ENCODE measurements around the gene HLA-DQB1. TPM values are rescaled to one million over a fixed set of nuclear protein-coding genes. Genes with fewer than 3 reads are reported as not detected.

HLA-DQB1 gene
- total and polyA plus RNA-seq, 12 donors: 6.2 to 81.2 (median 15.5) TPM

- Histone ChIP-seq H3K27me3 (peaks cover 0 to 8% (median 0%) of the 10 kb centered on the region in 7 donors), H3K27ac (peak overlapping the region in 3 of 10 donors; percentile 12 to 58 (median 41)), H3K36me3 (no peaks in the 10 kb centered on the region), H3K4me3 (no peak overlapping the region), H3K4me1 (peaks cover 0 to 17% (median 0%) of the 10 kb centered on the region in 9 donors), H3K9me3 (peaks cover 0 to 6% (median 0%) of the 10 kb centered on the region in 11 donors)
- DNase-seq (no peak), ATAC-seq (no peak)
- WGBS, 2 donors: 0% methylated on average over 1 of the region's 3 CpGs
- no peak for TF ChIP-seq CTCF (IDR thresholded peaks at IDR 0.05)
- intact Hi-C loops (cut with DNase I): loop anchor here in 2 of 10 donors (10.0 kb wide), 2 partner anchors 58 to 68 kb away; no protein-coding TSS in a partner anchor
Observed at GRCh38 chr6:32627249-32627648, 39.2 kb downstream of the HLA-DQB1 start.

- H3K36me3 ChIP-seq: no peaks in the 10 kb centered on the region
- H3K27me3 ChIP-seq: peaks cover 0 to 3% (median 0%) of the 10 kb centered on the region in 7 donors
- intact Hi-C loops (cut with DNase I): loop anchor here in 2 of 10 donors (10.0 kb wide), 2 partner anchors 60 to 70 kb away; no protein-coding TSS in a partner anchor
- DNase-seq: no peak
- WGBS, 2 donors: 20 to 24% methylated on average over 5 of the region's 5 CpGs
- ATAC-seq: no peak
- H3K9me3 ChIP-seq: peaks cover 0 to 4% (median 0%) of the 10 kb centered on the region in 11 donors
- H3K4me1 ChIP-seq: peaks cover 0 to 18% (median 0%) of the 10 kb centered on the region in 9 donors
- H3K27ac ChIP-seq: no peak overlapping the region
- no peak for TF ChIP-seq CTCF (IDR thresholded peaks at IDR 0.05)
- no peak overlapping the region for H3K4me3 ChIP-seq
Observed at GRCh38 chr6:32625137-32625536, 41.3 kb downstream of the HLA-DQB1 start.

- no peak overlapping the region for H3K27ac ChIP-seq
- DNase-seq (no peak), ATAC-seq (no peak)
- intact Hi-C loops (cut with DNase I): loop anchor here in 3 of 10 donors (5.0 to 10.0 kb wide), 3 partner anchors 60 to 78 kb away; no protein-coding TSS in a partner anchor
- H3K9me3 ChIP-seq: no peaks in the 10 kb centered on the region
- H3K27me3 ChIP-seq: no peaks in the 10 kb centered on the region
- H3K36me3 ChIP-seq: no peaks in the 10 kb centered on the region
- H3K4me3 ChIP-seq: no peak overlapping the region
- H3K4me1 ChIP-seq: peaks cover 0 to 18% (median 0%) of the 10 kb centered on the region in 9 donors
- WGBS, 2 donors: 0% methylated on average over 1 of the region's 3 CpGs
- no peak for TF ChIP-seq CTCF (IDR thresholded peaks at IDR 0.05)
Observed at GRCh38 chr6:32624565-32624964, 41.9 kb downstream of the HLA-DQB1 start.

- TF ChIP-seq CTCF (IDR thresholded peaks at IDR 0.05): no peak
- ATAC-seq (peak in 2 of 8 donors; percentile 33 to 37), DNase-seq (no peak)
- intact Hi-C loops (cut with DNase I): loop anchor here in 4 of 10 donors (2.0 to 10.0 kb wide), 4 partner anchors 61 to 79 kb away; no protein-coding TSS in a partner anchor
- peak overlapping the region in 1 of 10 donors; percentile 73 for H3K27ac ChIP-seq
- peaks cover 0 to 18% (median 0%) of the 10 kb centered on the region in 9 donors for H3K4me1 ChIP-seq
- no peaks in the 10 kb centered on the region for H3K36me3 ChIP-seq
- H3K9me3 ChIP-seq: peaks cover 0 to 2% (median 0%) of the 10 kb centered on the region in 11 donors
- no peaks in the 10 kb centered on the region for H3K27me3 ChIP-seq
- no peak overlapping the region for H3K4me3 ChIP-seq
Observed at GRCh38 chr6:32623693-32624092, 42.8 kb downstream of the HLA-DQB1 start.

All from heart right ventricle (tissue), 16 donors.